Endodermal cell (in vitro differentiated cells): ENCODE data around the gene PPP1R9A. TPM values are rescaled to one million over a fixed set of nuclear protein-coding genes. Genes with fewer than 3 reads are reported as not detected.

Source experiments
- DNase-seq: peaks from one replicate; pipeline ENCODE4 v3.0.0-alpha.2; 2017
- H3K27ac ChIP-seq: 2 replicates; pipeline ENCODE4 v1.5.1; 2013; ENCODE audit warnings: mild to moderate bottlenecking, low read depth, low read length, moderate library complexity
- H3K27me3 ChIP-seq: 2 replicates; pipeline ENCODE4 v1.6.1; 2013; ENCODE audit warnings: mild to moderate bottlenecking, low read length, moderate library complexity; ENCODE audit not compliant: insufficient read depth, control insufficient read depth, poor library complexity, severe bottlenecking
- H3K36me3 ChIP-seq: 2 replicates; pipeline ENCODE4 v1.7.0; 2013; ENCODE audit warnings: mild to moderate bottlenecking, low read length, moderate library complexity; ENCODE audit not compliant: control insufficient read depth, insufficient read depth
- H3K4me1 ChIP-seq: one replicate; pipeline ENCODE4 v1.7.0; 2013; ENCODE audit warnings: low read length; ENCODE audit not compliant: control insufficient read depth, insufficient read depth
- H3K4me3 ChIP-seq: 2 replicates; pipeline ENCODE4 v1.5.1; 2013; ENCODE audit warnings: mild to moderate bottlenecking, low read length, moderate library complexity
- H3K9ac ChIP-seq: 2 replicates; pipeline ENCODE4 v1.6.1; 2013; ENCODE audit warnings: mild to moderate bottlenecking, low read length, moderate library complexity; ENCODE audit not compliant: poor library complexity, severe bottlenecking; ENCODE audit errors: extremely low read depth
- H3K9me3 ChIP-seq: 2 replicates; pipeline ENCODE4 v1.6.1; 2013; ENCODE audit warnings: mild to moderate bottlenecking, low read length, moderate library complexity; ENCODE audit not compliant: control insufficient read depth
- H3K27ac Mint-ChIP-seq: 2 replicates; pipeline ENCODE4 v1.8.0; 2020; ENCODE audit warnings: mixed read lengths
- H3K27me3 Mint-ChIP-seq: 2 replicates; pipeline ENCODE4 v1.8.0; 2021; ENCODE audit warnings: mild to moderate bottlenecking, mixed read lengths; ENCODE audit not compliant: insufficient read depth
- H3K36me3 Mint-ChIP-seq: 2 replicates; pipeline ENCODE4 v1.8.0; 2020; ENCODE audit warnings: low read depth, mixed read lengths
- H3K4me1 Mint-ChIP-seq: 2 replicates; pipeline ENCODE4 v1.8.0; 2020; ENCODE audit warnings: mixed read lengths
- H3K4me3 Mint-ChIP-seq: 2 replicates; pipeline ENCODE4 v1.8.0; 2020; ENCODE audit warnings: mild to moderate bottlenecking, moderate library complexity, mixed read lengths
- H3K9me3 Mint-ChIP-seq: 2 replicates; pipeline ENCODE4 v1.8.0; 2020; ENCODE audit warnings: mild to moderate bottlenecking, mixed read lengths
- WGBS, 2 experiments: methylation state at CpG; one replicate each; pipeline versions ENCODE4 v1.1.5 to v1.1.7; 2013; ENCODE audit warnings: missing lambda C conversion rate in 2 of 2, mixed read lengths in 1 of 2; ENCODE audit not compliant: insufficient coverage in 1 of 2, insufficient read length in 1 of 2; 5-methylcytosine and 5-hydroxymethylcytosine counted together
- total RNA-seq, 2 donors: library from RNA; stranded (reverse); fragmentation: NEBNext Ultra II Directional in 1 of 2; extraction: Animal tissue kit (Norgen Biotek cat#: 25700) in 1 of 2; gene quantifications; 2 replicates in 1 of 2; 3 replicates in 1 of 2; pipeline ENCODE4 v1.2.1, GENCODE V29; 2021
- TF ChIP-seq, protein P1 (sequence below): fragments of 200-600 bp; sonication (generic); conservative IDR thresholded peaks from 2 replicates; pipeline ENCODE4 v1.5.0; 2021; ENCODE audit warnings: antibody characterized with exemption, mild to moderate bottlenecking

The PPP1R9A gene
- total RNA-seq, 2 donors from 2014 or later: 38.7 to 39.4 TPM

DNA sequence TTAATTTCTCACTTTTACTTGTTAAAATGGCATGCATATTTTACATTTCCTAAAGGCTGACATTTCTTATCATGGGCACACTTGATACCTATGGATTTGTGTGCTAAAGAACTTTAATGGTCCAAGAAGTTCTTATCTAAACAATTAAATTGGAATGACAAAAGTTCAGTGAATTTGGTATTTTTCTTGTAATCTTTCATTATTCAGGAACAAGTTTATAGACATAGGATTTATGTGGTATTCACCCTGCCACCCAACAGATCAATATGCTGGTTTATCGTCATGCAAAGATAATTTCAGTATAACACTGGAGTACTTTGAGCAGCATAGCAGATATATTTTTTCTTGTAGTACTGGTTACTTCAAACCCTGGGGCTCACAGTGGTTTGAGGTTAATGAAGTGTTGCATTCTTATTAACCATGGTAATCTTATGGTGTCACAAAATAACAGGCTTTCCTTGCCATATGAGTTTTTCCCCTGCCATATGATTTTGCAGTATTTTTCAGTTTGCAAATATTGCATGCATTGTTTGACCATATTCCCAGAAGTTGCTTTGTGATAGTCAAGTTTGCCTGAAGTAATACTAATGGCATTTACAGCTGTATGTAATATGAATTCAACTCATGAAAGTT, 148.8 kb downstream of the PPP1R9A start:
- peaks cover 16% of the 10 kb centered on the region for H3K4me1 Mint-ChIP-seq
- Histone ChIP-seq H3K36me3 (no peaks in the 10 kb centered on the region), H3K27me3 (no peaks in the 10 kb centered on the region), H3K9me3 (no peaks in the 10 kb centered on the region), H3K4me3 (no peak overlapping the region), H3K9ac (no peak overlapping the region), H3K27ac (no peak overlapping the region), H3K4me1 (peaks cover 5% of the 10 kb centered on the region)
- H3K9me3 Mint-ChIP-seq: no peaks in the 10 kb centered on the region
- 92% methylated on average over 1 of the region's 1 CpG; no CpG with 5 or more reads in 1 of the 2 experiments for WGBS, 2 experiments
- no peaks in the 10 kb centered on the region for H3K27me3 Mint-ChIP-seq
- H3K27ac Mint-ChIP-seq: no peak overlapping the region
- no peak overlapping the region for H3K4me3 Mint-ChIP-seq
- TF ChIP-seq, protein P1, sequence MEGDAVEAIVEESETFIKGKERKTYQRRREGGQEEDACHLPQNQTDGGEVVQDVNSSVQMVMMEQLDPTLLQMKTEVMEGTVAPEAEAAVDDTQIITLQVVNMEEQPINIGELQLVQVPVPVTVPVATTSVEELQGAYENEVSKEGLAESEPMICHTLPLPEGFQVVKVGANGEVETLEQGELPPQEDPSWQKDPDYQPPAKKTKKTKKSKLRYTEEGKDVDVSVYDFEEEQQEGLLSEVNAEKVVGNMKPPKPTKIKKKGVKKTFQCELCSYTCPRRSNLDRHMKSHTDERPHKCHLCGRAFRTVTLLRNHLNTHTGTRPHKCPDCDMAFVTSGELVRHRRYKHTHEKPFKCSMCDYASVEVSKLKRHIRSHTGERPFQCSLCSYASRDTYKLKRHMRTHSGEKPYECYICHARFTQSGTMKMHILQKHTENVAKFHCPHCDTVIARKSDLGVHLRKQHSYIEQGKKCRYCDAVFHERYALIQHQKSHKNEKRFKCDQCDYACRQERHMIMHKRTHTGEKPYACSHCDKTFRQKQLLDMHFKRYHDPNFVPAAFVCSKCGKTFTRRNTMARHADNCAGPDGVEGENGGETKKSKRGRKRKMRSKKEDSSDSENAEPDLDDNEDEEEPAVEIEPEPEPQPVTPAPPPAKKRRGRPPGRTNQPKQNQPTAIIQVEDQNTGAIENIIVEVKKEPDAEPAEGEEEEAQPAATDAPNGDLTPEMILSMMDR: no peak
- no peak for DNase-seq
- no peaks in the 10 kb centered on the region for H3K36me3 Mint-ChIP-seq

DNA sequence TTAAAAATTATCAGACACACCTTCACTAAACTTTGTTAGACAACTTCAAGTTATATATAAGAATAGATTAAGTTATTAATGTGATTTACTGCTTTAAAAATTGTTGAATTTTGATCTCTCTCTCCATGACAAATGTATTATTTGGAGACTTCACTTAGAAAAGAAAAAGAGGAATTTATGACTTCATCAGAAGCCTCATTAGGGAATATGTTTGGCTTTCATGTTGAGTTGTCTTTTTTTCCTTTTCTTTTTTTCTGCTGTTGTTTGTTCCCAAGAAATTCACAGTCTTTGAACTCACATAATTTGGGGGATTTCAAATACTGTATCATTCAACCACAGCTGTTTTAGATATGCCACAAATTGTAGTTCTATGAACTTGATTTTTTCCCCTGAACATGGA, 149.5 kb downstream of the PPP1R9A start:
- no peak overlapping the region for H3K4me3 Mint-ChIP-seq
- H3K4me1 Mint-ChIP-seq: peaks cover 15% of the 10 kb centered on the region
- H3K36me3 Mint-ChIP-seq: peaks cover 1% of the 10 kb centered on the region
- Histone ChIP-seq H3K36me3 (no peaks in the 10 kb centered on the region), H3K4me1 (peaks cover 4% of the 10 kb centered on the region), H3K4me3 (no peak overlapping the region), H3K27ac (no peak overlapping the region), H3K27me3 (no peaks in the 10 kb centered on the region), H3K9me3 (no peaks in the 10 kb centered on the region), H3K9ac (no peak overlapping the region)
- TF ChIP-seq, protein P1: no peak
- DNase-seq: no peak
- H3K27me3 Mint-ChIP-seq: no peaks in the 10 kb centered on the region
- no peaks in the 10 kb centered on the region for H3K9me3 Mint-ChIP-seq
- no peak overlapping the region for H3K27ac Mint-ChIP-seq

DNA sequence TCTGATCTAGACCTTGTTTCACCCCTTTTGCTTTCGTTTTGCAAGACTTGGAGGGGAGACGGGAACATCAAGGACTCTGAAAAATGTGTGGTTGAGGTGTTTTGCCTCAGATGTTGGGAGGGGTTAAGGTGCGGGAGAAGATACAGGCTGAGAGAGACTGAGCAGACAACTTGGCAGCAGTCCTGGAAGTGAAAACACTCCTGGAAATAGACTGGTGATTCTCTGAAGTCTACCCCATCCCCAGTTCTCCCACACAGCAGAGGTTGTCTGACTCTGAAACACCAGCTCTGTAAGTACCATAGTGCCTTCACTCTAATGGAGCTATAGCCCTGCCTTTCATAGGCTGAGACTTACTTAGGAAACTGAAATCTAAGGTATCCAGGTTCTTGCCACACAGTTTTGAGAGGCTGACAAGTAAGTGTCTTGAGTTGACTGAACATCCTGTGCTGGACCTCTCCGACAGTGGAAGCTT, 152.5 kb downstream of the PPP1R9A start:
- Histone ChIP-seq H3K4me3 (no peak overlapping the region), H3K27ac (no peak overlapping the region), H3K9me3 (no peaks in the 10 kb centered on the region), H3K4me1 (no peaks in the 10 kb centered on the region), H3K9ac (no peak overlapping the region), H3K36me3 (no peaks in the 10 kb centered on the region), H3K27me3 (no peaks in the 10 kb centered on the region)
- TF ChIP-seq, protein P1: no peak
- Mint-ChIP-seq H3K9me3 (no peaks in the 10 kb centered on the region), H3K4me1 (peaks cover 6% of the 10 kb centered on the region), H3K27me3 (no peaks in the 10 kb centered on the region), H3K4me3 (no peak overlapping the region), H3K27ac (no peak overlapping the region), H3K36me3 (peaks cover 4% of the 10 kb centered on the region)
- DNase-seq: no peak
- WGBS, 2 experiments: 90 to 100% methylated on average over 2 to 4 of the region's 4 CpGs
